GM19193 (cell line): ENCODE results near the gene ZP2.

Experiments used
- POLR2A ChIP-seq: IDR thresholded peaks from 4 replicates; pipeline ENCODE4 v1.6.1; 2011; ENCODE audit not compliant: insufficient read depth, insufficient read length; ENCODE audit errors: extremely low read depth

The ZP2 gene

DNA sequence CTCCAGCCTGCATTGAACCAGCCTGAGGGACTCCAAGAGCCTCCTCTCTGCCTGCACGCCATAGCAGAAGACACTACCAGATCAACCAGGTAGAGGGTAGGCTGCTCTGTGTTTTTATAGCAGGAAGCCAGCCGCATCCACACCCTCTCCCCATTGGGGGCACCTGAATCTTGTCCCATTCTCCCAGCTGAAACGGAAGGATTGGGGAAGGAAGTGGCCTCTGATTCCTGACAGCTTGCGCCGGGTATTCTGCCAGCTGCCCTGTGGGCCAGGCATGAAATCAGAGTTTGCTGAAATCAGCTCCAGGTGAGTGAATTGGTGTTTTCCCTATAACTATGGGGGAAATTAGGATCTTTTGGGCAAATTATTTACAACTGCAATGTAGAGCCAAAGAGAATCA lies at the start of gene ZP2:
Gene ZP2, minus strand, starts transcription at position 89 of the 400 bp plus-strand sequence. Its CDS starts 27 bp downstream, at position 62.
- no peak for TF ChIP-seq POLR2A

DNA sequence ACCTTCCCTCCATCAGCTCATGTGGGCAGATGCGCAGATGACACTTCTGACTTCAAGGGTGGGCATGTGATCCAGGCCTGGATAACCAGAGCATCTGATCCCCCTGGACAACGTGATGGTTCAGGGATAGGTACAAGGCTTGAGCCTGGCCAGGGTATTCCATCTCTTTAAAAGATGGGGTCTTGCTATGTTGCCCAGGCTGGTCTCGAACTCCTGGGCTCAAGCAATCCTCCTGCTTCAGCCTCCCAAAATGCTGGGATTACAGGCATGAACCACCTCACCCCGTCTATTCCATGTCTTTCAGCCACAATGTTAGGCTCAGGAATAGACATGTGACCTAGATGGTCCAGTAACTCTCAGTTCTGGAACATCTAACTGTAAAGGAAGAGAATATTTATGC lies 45.9 kb upstream of the ZP2 start:
- TF ChIP-seq POLR2A, result no peak

DNA sequence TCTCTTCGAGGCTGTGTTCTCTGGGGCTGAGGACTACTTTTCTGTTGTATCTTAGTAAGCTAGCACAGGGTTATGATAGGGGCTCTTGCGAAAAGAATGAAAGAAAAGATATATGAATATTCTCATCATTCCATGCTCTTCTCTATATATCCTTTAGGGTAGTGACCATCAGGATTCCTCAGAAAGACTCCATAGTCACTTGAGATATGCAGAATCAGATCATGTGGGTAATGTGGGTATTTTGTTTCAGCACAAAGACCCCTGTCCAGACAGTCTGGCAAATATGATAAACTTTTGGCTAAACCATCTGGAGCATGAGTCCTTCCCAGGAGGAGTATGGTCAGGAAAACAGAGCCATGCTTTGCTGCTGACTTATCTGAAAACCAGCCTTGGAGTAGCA lies 45.3 kb upstream of the ZP2 start:
- TF ChIP-seq POLR2A, result no peak

DNA sequence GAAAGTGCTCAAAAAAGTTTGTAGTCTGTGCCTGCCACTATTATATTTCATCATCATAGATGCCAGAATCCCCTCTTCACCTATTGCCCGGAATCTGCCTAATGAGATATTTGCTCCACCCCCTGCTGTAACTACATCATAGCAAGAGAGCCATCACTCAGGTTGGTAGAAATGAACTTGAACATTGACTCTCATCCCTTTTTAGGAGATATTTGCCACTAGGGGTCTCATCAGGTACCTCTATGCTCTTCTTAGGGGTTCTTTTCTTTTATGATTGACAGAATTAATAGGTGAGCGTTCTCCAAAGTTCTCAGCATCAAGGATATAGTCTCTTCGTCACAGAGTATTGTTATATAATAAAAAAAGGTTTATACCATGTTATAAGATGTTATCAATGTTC lies 42.1 kb upstream of the ZP2 start:
- no peak for TF ChIP-seq POLR2A

DNA sequence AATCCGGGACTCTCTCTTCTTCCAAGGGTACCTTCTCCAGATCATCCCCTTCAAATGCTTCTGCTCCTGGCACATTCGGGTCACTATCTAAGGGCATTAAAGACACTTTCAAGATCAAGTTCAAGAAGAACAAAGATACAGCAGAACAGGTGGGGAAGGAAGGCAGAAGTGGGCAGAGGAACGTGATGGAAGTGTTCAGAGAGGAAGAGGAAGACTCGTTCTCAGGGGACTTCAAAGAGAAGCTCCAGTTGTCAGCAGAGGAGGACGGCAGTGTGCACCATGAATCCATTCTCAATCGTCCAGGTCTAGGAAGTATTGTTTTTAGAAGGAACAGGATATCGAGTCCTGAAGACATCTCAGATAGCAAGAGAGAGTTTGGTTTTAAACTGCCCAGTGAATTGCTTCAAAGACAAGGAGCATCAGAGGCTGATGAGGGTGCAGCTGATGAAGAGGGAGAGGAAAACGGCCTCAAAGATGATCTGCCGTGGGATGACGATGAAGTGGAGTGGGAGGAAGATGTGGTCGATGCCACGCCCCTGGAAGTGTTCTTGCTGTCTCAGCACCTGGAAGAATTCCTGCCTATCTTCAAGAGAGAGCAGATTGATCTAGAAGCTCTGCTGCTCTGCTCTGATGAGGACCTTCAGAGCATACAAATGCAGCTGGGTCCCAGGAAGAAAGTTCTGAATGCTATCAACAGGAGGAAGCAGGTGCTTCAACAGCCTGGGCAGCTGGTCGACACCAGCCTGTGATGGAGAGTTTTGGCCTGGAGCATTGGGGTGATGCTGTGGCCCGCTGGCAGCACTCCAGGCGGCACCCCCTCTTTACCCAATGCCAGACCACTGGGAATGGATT lies 38.9 kb upstream of the ZP2 start:
- no peak for TF ChIP-seq POLR2A

DNA sequence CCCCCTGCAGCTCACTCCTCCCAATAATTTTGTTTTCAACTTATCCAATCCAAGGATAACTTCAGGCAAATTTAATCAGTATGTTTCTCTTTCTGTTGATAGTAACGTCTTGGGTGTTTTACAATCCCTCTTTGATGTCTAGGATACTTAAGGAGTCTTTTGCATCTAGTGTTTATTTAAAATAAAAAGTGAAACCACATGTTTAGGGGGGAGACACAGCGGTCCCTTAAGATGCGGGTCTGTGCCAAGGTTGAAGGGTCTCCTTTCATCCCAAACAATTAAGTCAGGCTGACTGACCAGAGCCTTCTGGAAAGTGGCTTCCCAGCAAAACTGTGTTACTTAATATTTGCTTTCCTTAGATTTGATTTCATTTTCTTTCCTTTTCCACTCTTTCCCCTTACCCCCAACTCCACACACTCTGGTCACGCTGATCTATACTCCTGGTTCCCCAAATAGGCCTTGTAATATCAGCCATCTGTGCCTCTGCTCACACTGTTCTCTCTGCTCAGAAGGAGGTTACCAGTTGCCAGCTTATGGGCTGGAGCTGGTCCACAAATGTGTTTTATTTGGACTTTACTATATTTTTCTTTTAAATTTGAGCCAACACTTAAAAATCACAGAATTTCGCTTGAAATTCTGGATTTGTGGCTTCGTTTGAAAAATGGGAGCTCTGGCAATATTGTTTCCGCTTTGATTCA lies 33.3 kb upstream of the ZP2 start:
- no peak for TF ChIP-seq POLR2A

DNA sequence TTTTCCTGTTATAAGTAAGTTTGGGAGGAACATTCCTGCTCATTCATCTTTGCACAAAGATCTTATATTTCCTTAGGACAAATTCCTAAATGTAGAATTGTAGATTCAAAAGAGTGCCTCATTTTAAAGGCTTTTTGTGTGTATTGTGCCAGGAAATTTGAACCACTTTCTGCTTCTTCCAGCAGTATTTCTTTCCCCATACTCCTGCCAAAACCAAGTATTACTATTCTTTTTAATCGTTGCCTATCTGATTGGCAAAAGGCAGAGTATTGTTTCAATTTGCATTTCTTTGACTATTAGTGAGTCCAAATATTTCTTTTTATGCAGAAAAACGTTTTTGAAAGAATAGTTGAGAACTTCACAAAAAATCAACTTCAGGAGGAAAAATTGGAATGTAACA lies 31.4 kb upstream of the ZP2 start:
- TF ChIP-seq POLR2A, result no peak

DNA sequence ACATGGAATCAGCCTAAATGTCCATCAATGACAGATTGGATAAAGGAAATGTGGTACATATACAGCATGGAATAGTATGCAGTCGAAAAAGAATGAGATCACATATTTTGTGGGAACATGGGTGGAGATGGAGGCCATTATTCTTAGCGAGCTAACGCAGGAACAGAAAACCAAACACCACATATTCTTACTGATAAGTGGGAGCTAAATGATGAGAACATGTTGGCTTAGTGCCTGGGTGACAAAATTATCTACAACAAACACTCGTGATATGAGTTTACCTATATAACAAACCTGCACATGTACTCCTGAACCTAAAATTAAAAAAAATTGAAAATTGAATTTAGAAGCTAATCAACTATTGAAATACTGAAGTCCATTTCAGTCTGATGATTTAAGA lies 28.3 kb upstream of the ZP2 start:
- no peak for TF ChIP-seq POLR2A

DNA sequence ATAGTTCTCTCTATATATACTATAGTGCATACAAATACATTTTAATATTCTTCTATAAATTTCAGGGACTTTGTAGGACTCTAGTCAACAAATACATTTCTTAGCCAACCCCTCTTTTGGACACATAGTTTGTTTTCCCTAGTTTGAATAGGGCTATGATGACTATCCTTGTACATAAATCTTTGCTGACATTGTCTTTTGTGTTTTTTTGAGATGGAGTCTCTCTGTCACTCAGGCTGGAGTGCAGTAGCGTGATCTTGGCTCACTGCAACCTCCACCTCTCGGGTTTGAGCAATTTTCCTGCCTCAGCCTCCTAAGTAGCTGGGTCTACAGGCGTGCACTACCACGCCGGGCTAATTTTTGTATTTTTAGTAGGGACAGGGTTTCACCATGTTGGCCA lies 25.5 kb upstream of the ZP2 start:
- TF ChIP-seq POLR2A, result no peak

DNA sequence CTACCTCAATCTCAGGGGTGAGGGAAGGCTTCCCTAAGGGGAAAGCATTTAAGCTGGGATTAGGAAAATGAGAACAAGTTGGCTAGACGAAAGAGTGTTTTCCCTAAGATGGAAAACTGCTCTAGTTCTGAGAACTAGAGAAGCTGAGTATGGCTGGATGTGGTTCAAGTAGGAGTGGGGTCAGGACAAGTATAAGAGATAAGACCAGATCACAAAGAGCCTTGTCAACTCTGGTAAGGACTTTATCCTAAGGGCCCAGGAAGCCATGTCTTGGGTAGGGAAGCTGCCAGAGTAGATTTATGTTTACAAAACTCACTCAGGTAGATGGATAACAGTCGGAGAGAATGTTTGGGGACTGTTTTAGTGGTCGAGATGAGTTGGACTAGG lies 23.8 kb upstream of the ZP2 start:
- TF ChIP-seq POLR2A, result no peak

DNA sequence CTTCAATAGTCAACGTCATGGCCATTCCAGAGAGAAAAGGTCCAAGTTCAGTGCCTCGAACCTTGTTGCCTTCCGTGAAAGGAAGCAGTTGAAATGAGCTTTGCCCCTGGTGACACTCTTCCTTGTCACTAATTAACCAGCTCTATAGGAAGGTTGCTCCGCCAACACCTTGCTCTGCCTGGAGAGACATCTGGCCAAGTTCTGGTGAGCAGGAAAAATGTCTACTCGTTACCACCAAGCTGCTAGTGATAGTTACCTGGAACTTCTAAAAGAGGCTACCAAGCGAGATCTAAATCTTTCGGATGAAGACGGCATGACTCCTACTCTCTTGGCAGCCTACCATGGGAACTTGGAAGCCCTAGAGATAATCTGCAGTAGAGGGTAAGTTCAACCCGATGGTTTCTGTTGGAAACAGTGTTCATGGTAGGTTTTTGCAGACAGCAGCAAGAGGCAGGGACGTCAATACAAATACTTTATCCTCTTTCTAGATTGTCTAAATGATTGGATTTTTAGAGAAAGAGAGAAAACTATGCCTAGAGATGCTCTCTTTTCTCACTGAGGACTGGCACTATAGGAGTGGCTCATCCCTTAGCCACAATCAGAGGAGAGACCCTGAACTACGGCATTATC lies 22.3 kb upstream of the ZP2 start, which contains the start of gene ANKS4B:
Gene ANKS4B, plus strand, starts transcription at position 179 of the 630 bp plus-strand sequence. Its CDS starts 39 bp downstream, at position 218.
- TF ChIP-seq POLR2A, result no peak

DNA sequence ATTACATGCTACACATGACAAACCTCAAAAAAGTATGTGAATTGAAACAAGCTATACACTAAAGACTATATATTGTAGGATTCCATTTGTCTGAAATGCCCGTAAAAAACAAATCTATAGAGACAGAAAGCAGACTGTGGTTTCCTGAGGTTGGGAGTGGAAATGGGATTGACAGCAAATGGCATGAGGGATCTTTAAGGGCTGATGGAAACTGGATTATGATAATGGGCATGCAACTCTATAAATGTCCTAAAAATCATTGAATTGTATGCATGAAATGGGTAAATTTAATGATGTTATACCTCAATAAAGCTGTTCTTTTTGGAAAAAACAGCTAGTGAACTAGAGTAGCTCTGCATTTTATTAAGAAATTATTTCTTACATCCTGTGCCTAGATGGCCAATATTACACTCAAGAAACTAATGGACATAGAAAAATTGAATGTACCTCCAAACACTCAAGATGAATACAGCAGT lies 21.7 kb upstream of the ZP2 start:
- TF ChIP-seq POLR2A, result no peak

DNA sequence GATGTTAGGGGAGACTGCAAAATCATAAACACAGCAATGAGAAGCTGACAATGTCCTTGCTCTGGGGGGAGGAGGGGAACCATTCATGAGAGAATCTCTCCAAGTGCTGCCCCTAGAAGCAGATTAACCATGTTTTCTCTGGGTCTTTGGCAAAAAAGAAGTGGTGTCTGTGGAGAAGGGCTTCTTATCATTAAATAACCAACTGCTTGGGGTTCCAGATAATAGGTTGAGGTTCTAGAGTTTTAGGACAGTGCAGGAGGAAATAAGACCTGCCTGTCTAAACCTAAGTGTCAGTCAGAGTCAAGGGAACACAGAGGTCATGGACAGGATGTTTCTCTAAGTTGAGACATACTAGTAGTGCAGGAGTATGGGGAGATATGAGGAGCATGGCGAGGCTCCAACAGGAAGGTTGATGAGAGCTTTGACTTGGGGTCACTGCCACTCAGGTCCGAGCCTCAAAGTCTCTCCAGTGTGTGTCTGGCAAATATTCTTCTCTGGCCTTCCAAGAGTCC lies 17.0 kb upstream of the ZP2 start:
- TF ChIP-seq POLR2A, result no peak

DNA sequence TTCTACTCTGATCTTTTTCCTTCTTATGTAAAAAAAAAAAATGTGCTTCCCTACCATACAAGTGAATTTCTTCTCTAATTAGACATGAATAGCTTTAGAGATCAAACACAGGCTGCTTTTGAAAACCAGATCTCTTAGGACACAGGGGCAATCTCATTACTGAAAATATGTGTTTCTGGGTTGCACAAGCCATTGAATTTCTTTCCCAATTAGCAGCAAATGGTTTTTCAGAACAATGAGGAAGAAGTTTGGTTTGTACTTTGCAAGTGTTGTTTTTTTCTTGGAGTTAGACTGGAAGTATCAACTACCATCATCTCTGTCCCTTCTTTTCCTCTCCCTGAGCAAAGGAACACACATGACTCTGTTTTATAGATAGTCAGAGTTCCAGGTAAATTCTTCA lies 16.5 kb upstream of the ZP2 start:
- TF ChIP-seq POLR2A, result no peak

DNA sequence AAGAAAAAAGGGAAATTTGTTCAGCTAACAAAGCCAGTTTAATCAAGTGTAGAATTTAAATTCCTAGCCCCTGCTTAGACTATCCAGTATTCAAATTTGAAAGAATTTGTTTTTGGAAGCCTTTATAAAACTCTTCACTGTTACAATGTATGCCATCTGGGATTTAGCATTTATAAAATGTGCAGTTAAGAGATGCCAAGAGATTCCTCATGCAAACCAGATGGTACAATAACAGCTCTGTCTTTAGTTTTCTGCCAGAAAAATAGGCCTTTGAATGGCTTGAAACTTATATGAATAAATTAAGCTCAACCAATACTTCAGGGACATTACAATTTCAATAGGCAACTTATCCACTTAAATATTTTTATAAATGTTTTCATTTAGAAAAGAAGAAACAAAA lies 15.4 kb upstream of the ZP2 start:
- TF ChIP-seq POLR2A, result no peak
